HCT116 (cell line): ENCODE data around the gene STYXL2. TPM values are rescaled to one million over a fixed set of nuclear protein-coding genes. Genes with fewer than 3 reads are reported as not detected.

Experiments used
- ATAC-seq: fragments of 200-7000 bp; cut with Tn5 transposase; 2 replicates; pipeline ENCODE4 v1.9.1; 2020; ENCODE audit warnings: mild to moderate bottlenecking, moderate library complexity
- BruUV-seq: library from RNA; stranded (reverse); fragments of 400-500 nt; replicated peaks from 2 replicates; lab custom pipeline; 2021; lab: Mats Ljungman, UMichigan
- CTCF ChIA-PET: fragments of 300-600 bp; sonication (Branson Sonifier 250); formaldehyde crosslinking; loops from one replicate; lab custom pipeline; 2021; ENCODE audit warnings: antibody characterized with exemption; lab: Charles Lee
- POLR2A ChIA-PET: fragments of 300-600, 350-600 bp; sonication (Branson Sonifier 250); formaldehyde crosslinking; loops from one replicate; lab custom pipeline; 2021; ENCODE audit warnings: antibody characterized with exemption; lab: Charles Lee
- RAD21 ChIA-PET, 2 experiments: fragments of 300-600 bp; sonication (Branson Sonifier 250); formaldehyde crosslinking; loops; one replicate each; lab custom pipeline; 2023; ENCODE audit warnings: low total read pairs in 2 of 2; ENCODE audit not compliant: uncharacterized antibody in 2 of 2, unreplicated experiment in 2 of 2, low non-redundant PET in 1 of 2; lab: Charles Lee
- DNase-seq: peaks from one replicate; pipeline ENCODE4 v3.0.0-alpha.2; 2010; ENCODE audit warnings: low read depth, low spot score
- H2AFZ ChIP-seq: fragments of 200-600 bp; shearing (Covaris generic), sonication (generic); 2 replicates; pipeline ENCODE4 v1.6.1; 2017; ENCODE audit warnings: low read depth, mixed run types, mixed read lengths, antibody characterized with exemption, low read length; ENCODE audit not compliant: poor library complexity, severe bottlenecking
- H3K27ac ChIP-seq: 2 replicates; pipeline ENCODE4 v1.5.1; 2012; ENCODE audit warnings: low read depth, low read length
- H3K27me3 ChIP-seq: fragments of 200-600 bp; sonication (generic); 2 replicates; pipeline ENCODE4 v1.6.1; 2016; ENCODE audit warnings: mixed run types, low read length, mixed read lengths; ENCODE audit not compliant: insufficient read depth
- H3K36me3 ChIP-seq, 2 experiments: fragments of 200-500 bp in 1 of 2; fragments of 200-600 bp in 1 of 2; sonication (Bioruptor generic) in 1 of 2; sonication (generic) in 1 of 2; 2 replicates each; pipeline versions ENCODE4 v1.5.1 to v1.6.1; 2014 to 2016; ENCODE audit warnings: low read length in 2 of 2, inconsistent platforms in 1 of 2, mixed read lengths in 1 of 2, mixed run types in 1 of 2; ENCODE audit not compliant: insufficient read depth in 2 of 2, control insufficient read depth in 1 of 2
- H3K4me1 ChIP-seq, 2 experiments: fragments of 200-600 bp in 1 of 2; sonication (generic) in 1 of 2; 2 replicates each; pipeline versions ENCODE4 v1.5.1 to v1.6.1; 2012 to 2017; ENCODE audit warnings: low read length in 2 of 2, inconsistent platforms in 1 of 2, mild to moderate bottlenecking in 1 of 2, mixed read lengths in 1 of 2, mixed run types in 1 of 2, moderate library complexity in 1 of 2; ENCODE audit not compliant: insufficient read depth in 2 of 2, control insufficient read depth in 1 of 2
- H3K4me2 ChIP-seq: fragments of 200-600 bp; sonication (generic); 2 replicates; pipeline ENCODE4 v1.6.1; 2017; ENCODE audit warnings: mixed run types, low read length, mixed read lengths
- H3K4me3 ChIP-seq, 2 experiments: fragments of 200-600 bp in 1 of 2; sonication (generic) in 1 of 2; replicated peaks in 1 of 2; 2 replicates each; pipeline ENCODE4 v1.5.1; 2011 to 2016; ENCODE audit warnings: low read length in 2 of 2, control low read depth in 1 of 2, low read depth in 1 of 2, mild to moderate bottlenecking in 1 of 2, mixed read lengths in 1 of 2, mixed run types in 1 of 2
- H3K79me2 ChIP-seq: fragments of 200-600 bp; sonication (generic); 2 replicates; pipeline ENCODE4 v1.6.1; 2017; ENCODE audit warnings: mild to moderate bottlenecking, mixed run types, low read length, moderate library complexity, mixed read lengths; ENCODE audit not compliant: insufficient read depth
- H3K9ac ChIP-seq: fragments of 200-600 bp; sonication (generic); 2 replicates; pipeline ENCODE4 v1.6.1; 2016; ENCODE audit warnings: low read length, mixed read lengths
- H3K9me2 ChIP-seq: fragments of 200-600 bp; sonication (generic), shearing (Covaris generic); 2 replicates; pipeline ENCODE4 v1.6.1; 2017; ENCODE audit warnings: mixed run types, mild to moderate bottlenecking, moderate library complexity; ENCODE audit not compliant: insufficient read depth
- H3K9me3 ChIP-seq, 2 experiments: fragments of 200-500 bp in 1 of 2; fragments of 200-600 bp in 1 of 2; sonication (Bioruptor generic) in 1 of 2; sonication (generic) in 1 of 2; 2 replicates each; pipeline ENCODE4 v1.6.1; 2014 to 2017; ENCODE audit warnings: low read length in 2 of 2, mixed read lengths in 2 of 2, inconsistent platforms in 1 of 2, low read depth in 1 of 2, mild to moderate bottlenecking in 1 of 2, mixed run types in 1 of 2, moderate library complexity in 1 of 2; ENCODE audit not compliant: control insufficient read depth in 1 of 2, insufficient read depth in 1 of 2
- H4K20me1 ChIP-seq: fragments of 200-600 bp; sonication (generic), shearing (Covaris generic); 2 replicates; pipeline ENCODE4 v1.6.1; 2017; ENCODE audit warnings: mixed run types, mild to moderate bottlenecking, moderate library complexity; ENCODE audit not compliant: insufficient read depth
- ATF3 ChIP-seq: IDR thresholded peaks from 2 replicates; pipeline ENCODE4 v1.6.1; 2012
- CEBPB ChIP-seq: IDR thresholded peaks from 2 replicates; pipeline ENCODE4 v1.6.1; 2012; ENCODE audit warnings: low read depth
- CTCF ChIP-seq, 3 experiments: fragments of 200-600 bp in 1 of 3; sonication (generic) in 1 of 3; IDR thresholded peaks in 2 of 3; conservative IDR thresholded peaks in 1 of 3; 2 replicates each; pipeline ENCODE4 v1.5.1; 2012 to 2017; ENCODE audit warnings: low read depth in 2 of 3, low read length in 2 of 3, antibody characterized with exemption in 1 of 3, borderline replicate concordance in 1 of 3, control low read depth in 1 of 3, mild to moderate bottlenecking in 1 of 3, mixed read lengths in 1 of 3, mixed run types in 1 of 3, moderate library complexity in 1 of 3; ENCODE audit not compliant: insufficient read depth in 1 of 3
- EGR1 ChIP-seq: IDR thresholded peaks from 2 replicates; pipeline ENCODE4 v1.6.1; 2012; ENCODE audit warnings: low read depth
- ELF1 ChIP-seq: IDR thresholded peaks from 2 replicates; pipeline ENCODE4 v1.6.1; 2012; ENCODE audit warnings: low read depth, borderline replicate concordance
- EZH2 ChIP-seq: fragments of 200-600 bp; sonication (generic); IDR thresholded peaks from 2 replicates; pipeline ENCODE4 v1.6.1; 2017; ENCODE audit warnings: antibody characterized with exemption, mixed run types
- EZH2phosphoT487 ChIP-seq: fragments of 200-600 bp; IDR thresholded peaks from 2 replicates; pipeline ENCODE4 v1.6.1; 2018; ENCODE audit warnings: antibody characterized with exemption, borderline replicate concordance
- FOSL1 ChIP-seq: IDR thresholded peaks from 2 replicates; pipeline ENCODE4 v1.6.1; 2012; ENCODE audit warnings: low read depth
- JUND ChIP-seq: IDR thresholded peaks from 2 replicates; pipeline ENCODE4 v1.6.1; 2012
- MAX ChIP-seq: IDR thresholded peaks from 2 replicates; pipeline ENCODE4 v1.6.1; 2012
- POLR2AphosphoS5 ChIP-seq: IDR thresholded peaks from 2 replicates; pipeline ENCODE4 v1.6.1; 2011; ENCODE audit warnings: mild to moderate bottlenecking, low read depth, low read length, moderate library complexity
- RAD21 ChIP-seq: IDR thresholded peaks from 2 replicates; pipeline ENCODE4 v1.6.1; 2012; ENCODE audit warnings: low read depth, mild to moderate bottlenecking
- REST ChIP-seq: IDR thresholded peaks from 2 replicates; pipeline ENCODE4 v1.6.1; 2012; ENCODE audit warnings: low read depth
- SP1 ChIP-seq: IDR thresholded peaks from 2 replicates; pipeline ENCODE4 v1.6.1; 2012; ENCODE audit warnings: low read depth
- SRF ChIP-seq: IDR thresholded peaks from 2 replicates; pipeline ENCODE4 v1.6.1; 2012; ENCODE audit warnings: low read depth
- TCF7L2 ChIP-seq: IDR thresholded peaks from 2 replicates; pipeline ENCODE4 v1.7.0; 2011; ENCODE audit warnings: borderline replicate concordance, inconsistent platforms; ENCODE audit not compliant: insufficient read depth, insufficient read length; ENCODE audit errors: extremely low read depth
- YY1 ChIP-seq: IDR thresholded peaks from 2 replicates; pipeline ENCODE4 v1.6.1; 2011; ENCODE audit warnings: low read length, low read depth, moderate library complexity, mild to moderate bottlenecking; ENCODE audit not compliant: insufficient replicate concordance; ENCODE audit errors: extremely low read depth
- ZFX ChIP-seq: fragments of 450-650 bp; IDR thresholded peaks from 2 replicates; pipeline ENCODE4 v1.6.1; 2017
- ZNF274 ChIP-seq: fragments of 200-500 bp; sonication (Bioruptor generic); IDR thresholded peaks from 2 replicates; pipeline ENCODE4 v1.6.1; 2014; ENCODE audit warnings: mild to moderate bottlenecking, low read depth, low read length, inconsistent platforms
- intact Hi-C: fragments of 100-400 bp; cut with micrococcal nuclease; formaldehyde crosslinking; loops from 2 replicates; pipeline ENCODE4 v1.10.0; 2022
- total RNA-seq: library from RNA; stranded (reverse); gene quantifications from one replicate; pipeline ENCODE4 v1.2.1, GENCODE V29; 2021; ENCODE audit not compliant: unreplicated experiment

STYXL2 gene
- total RNA-seq, 1 experiment from 2014 or later: not detected

GRCh38 chr1:167051907-167052306, 42.0 kb upstream of the STYXL2 start:
- CTCF ChIA-PET: no interaction called here
- H3K4me1 ChIP-seq: peaks cover 0 to 2% of the 10 kb centered on the region in 2 experiments; a peak in 2 of 4 replicates
- H2AFZ ChIP-seq: no peak overlapping the region
- no TSS peak for BruUV-seq
- no peaks in the 10 kb centered on the region for H3K36me3 ChIP-seq
- no peak overlapping the region for H3K4me2 ChIP-seq
- TF ChIP-seq RAD21 (no peak), CTCF (IDR thresholded peaks at IDR 0.05 in 2 of 3, conservative IDR thresholded peaks at IDR 0.05 in 1 of 3; ENCODE audit: borderline replicate concordance in 1 of 3, insufficient read depth in 1 of 3, low read depth in 2 of 3, low read length in 2 of 3) (no peak), ATF3 (no peak), YY1 (no peak), SP1 (no peak), EGR1 (no peak), SRF (no peak), JUND (no peak), EZH2 (no peak), EZH2phosphoT487 (no peak), REST (no peak), POLR2AphosphoS5 (no peak), FOSL1 (no peak), TCF7L2 (no peak), ELF1 (no peak), MAX (no peak), CEBPB (no peak), ZFX (no peak), ZNF274 (no peak)
- no peak for DNase-seq
- no peak overlapping the region for H3K9ac ChIP-seq
- ATAC-seq: no peak
- H4K20me1 ChIP-seq: no peaks in the 10 kb centered on the region
- POLR2A ChIA-PET: no interaction called here
- RAD21 ChIA-PET: no interaction called here
- no peak overlapping the region for H3K27ac ChIP-seq
- H3K27me3 ChIP-seq: no peaks in the 10 kb centered on the region
- H3K9me3 ChIP-seq: no peaks in the 10 kb centered on the region
- H3K79me2 ChIP-seq: no peaks in the 10 kb centered on the region
- H3K4me3 ChIP-seq: no peak overlapping the region
- no peaks in the 10 kb centered on the region for H3K9me2 ChIP-seq
- intact Hi-C loops: no loop called here
